Activated naive CD4-positive, alpha-beta T cell treated with anti-CD3 and anti-CD28 coated beads, Interleukin-2, amount 50 U/mL, for 24 hours (primary cell): Measurements from ENCODE around the gene RIPOR3.
"Not testable (repeated sequence)": the region's sequence is repeated elsewhere in the genome, so short reads cannot be mapped to it uniquely, and the experiment has no call there.

ENCODE experiments used
- H3K27ac Mint-ChIP-seq: one replicate; pipeline ENCODE4 v1.8.0; 2021; ENCODE audit warnings: mild to moderate bottlenecking, mixed read lengths
- H3K27me3 Mint-ChIP-seq: one replicate; pipeline ENCODE4 v1.8.0; 2021; ENCODE audit warnings: mixed read lengths
- H3K36me3 Mint-ChIP-seq: one replicate; pipeline ENCODE4 v1.8.0; 2021; ENCODE audit warnings: mixed read lengths
- H3K4me1 Mint-ChIP-seq: one replicate; pipeline ENCODE4 v1.8.0; 2021; ENCODE audit warnings: mixed read lengths
- H3K4me3 Mint-ChIP-seq: one replicate; pipeline ENCODE4 v1.8.0; 2021; ENCODE audit warnings: mild to moderate bottlenecking, mixed read lengths
- H3K9me3 Mint-ChIP-seq: one replicate; pipeline ENCODE4 v1.8.0; 2021; ENCODE audit warnings: mixed read lengths

RIPOR3 gene

DNA sequence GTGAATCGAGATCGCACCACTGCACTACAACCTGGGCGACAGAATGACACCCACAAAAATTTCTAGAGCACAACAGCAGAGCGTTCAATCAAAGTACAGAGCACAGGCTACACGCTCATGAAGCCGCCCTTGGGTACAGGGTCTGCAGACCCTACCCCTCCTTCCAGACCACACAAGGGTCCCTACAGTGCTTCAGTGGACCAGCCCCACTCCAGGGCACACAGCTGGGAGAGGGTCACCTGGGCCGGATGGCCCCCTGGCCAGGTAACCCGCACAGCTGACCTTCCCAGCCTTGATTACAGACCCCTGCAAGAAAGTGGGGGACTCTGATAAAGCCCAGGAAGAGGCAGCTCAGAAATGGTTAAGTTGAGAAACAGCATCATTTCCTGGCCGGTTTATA, 63.6 kb downstream of the RIPOR3 start:
- Mint-ChIP-seq H3K9me3 (no peaks in the 10 kb centered on the region), H3K4me3 (no peak overlapping the region), H3K27ac (no peak overlapping the region), H3K36me3 (no peaks in the 10 kb centered on the region), H3K4me1 (no peaks in the 10 kb centered on the region), H3K27me3 (no peaks in the 10 kb centered on the region)

DNA sequence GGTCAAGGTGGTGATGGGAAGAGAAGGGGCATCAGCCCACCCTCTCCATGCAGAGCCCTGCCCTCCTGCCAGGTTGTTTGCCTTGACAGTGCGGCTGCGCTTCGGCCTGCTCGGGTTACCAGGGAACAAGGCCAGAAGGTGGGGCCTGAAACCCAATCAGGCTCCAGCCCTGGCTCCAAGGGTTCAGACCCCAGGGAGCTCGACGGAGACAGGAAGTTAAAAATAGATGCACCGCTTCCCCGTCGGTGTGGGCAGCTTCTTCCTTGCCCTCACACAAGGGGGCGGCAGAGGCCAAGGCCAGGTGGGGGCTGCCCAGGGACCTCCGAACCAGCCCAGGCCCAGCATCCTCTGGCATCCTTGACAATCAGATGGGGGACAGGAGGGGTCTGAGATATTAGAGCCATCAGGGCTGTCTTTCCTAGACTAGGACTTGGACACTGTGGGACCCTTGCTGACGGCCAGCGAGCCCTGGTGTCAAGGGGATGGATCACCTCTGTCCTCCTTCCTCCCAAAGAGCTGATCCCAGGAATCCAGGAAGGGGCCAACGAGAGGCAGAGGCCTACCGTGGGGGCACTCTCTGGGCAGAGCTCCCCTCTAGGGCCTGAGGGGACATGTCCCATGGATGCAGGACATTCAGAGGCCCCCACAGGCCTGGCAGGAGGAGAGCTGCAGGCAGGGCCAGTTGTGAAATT, 65.2 kb downstream of the RIPOR3 start:
- Mint-ChIP-seq H3K9me3 (no peaks in the 10 kb centered on the region), H3K4me3 (no peak overlapping the region), H3K4me1 (no peaks in the 10 kb centered on the region), H3K27ac (no peak overlapping the region), H3K36me3 (no peaks in the 10 kb centered on the region), H3K27me3 (no peaks in the 10 kb centered on the region)

- H3K9me3 Mint-ChIP-seq, result no peaks in the 10 kb centered on the region
- no peak overlapping the region for H3K4me3 Mint-ChIP-seq
- no peaks in the 10 kb centered on the region for H3K4me1 Mint-ChIP-seq
- no peaks in the 10 kb centered on the region for H3K27me3 Mint-ChIP-seq
- no peaks in the 10 kb centered on the region for H3K36me3 Mint-ChIP-seq
- no peak overlapping the region for H3K27ac Mint-ChIP-seq
Observed at GRCh38 chr20:50624351-50625016, 66.9 kb downstream of the RIPOR3 start.

DNA sequence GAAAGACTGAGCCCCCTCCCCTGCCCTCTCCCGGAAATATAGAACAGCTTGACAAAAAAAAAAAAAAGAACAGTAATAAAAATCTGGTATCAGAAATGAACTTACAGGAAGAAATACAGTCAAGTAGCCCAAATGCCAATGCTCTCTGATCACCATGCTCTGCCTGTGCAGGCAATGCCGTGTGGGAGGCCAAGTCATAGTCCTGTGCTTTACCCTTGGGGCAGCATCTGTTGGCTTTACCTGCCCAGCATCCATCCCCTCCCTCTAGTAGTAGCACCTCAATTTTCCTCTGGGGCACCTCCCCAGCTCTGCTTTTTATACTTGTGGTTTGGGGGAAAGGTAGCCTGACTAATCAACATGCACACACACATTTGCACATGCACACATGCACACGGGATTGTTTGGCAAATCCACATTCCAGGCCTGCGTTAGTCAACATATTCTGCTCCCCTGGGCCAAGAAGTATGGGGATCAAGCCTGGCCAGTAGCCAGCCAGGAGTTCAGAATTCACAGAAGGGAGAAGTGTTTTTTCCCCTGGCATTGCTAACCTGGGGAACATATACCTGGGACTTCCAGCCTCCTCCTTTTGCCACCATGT, 70.2 kb downstream of the RIPOR3 start:
- Mint-ChIP-seq H3K4me3 (no peak overlapping the region), H3K36me3 (no peaks in the 10 kb centered on the region), H3K27me3 (no peaks in the 10 kb centered on the region), H3K9me3 (no peaks in the 10 kb centered on the region), H3K4me1 (no peaks in the 10 kb centered on the region), H3K27ac (no peak overlapping the region)

GRCh38 chr20:50620459-50620858, 70.9 kb downstream of the RIPOR3 start:
- not testable (repeated sequence) for H3K9me3 Mint-ChIP-seq, H3K4me1 Mint-ChIP-seq, H3K4me3 Mint-ChIP-seq, H3K27ac Mint-ChIP-seq, H3K27me3 Mint-ChIP-seq, H3K36me3 Mint-ChIP-seq

DNA sequence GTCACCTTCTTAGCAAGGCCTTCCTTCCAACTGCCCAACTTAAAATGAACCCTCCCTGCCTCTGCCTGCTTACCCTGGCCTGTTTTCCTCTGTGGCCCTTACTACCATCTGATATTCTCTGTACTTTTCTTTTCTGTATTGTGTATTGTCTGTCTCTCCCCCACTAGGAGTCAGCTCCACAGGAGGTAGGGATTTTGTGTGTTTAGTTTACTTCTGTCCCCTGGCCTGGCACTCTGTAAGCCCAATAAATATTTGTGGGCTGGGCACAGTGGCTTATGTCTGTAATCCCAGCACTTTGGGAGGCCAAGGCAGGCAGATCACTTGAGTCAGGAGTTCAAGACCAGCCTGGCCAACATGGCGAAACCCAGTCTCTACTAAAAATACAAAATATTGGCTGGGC, 72.8 kb downstream of the RIPOR3 start:
- Mint-ChIP-seq H3K27me3 (no peaks in the 10 kb centered on the region), H3K36me3 (no peaks in the 10 kb centered on the region), H3K4me3 (no peak overlapping the region), H3K27ac (no peak overlapping the region), H3K4me1 (no peaks in the 10 kb centered on the region), H3K9me3 (no peaks in the 10 kb centered on the region)

GRCh38 chr20:50617022-50617421, 74.3 kb downstream of the RIPOR3 start:
- Mint-ChIP-seq H3K4me3 (no peak overlapping the region), H3K27me3 (no peaks in the 10 kb centered on the region), H3K36me3 (no peaks in the 10 kb centered on the region), H3K9me3 (no peaks in the 10 kb centered on the region), H3K27ac (no peak overlapping the region), H3K4me1 (no peaks in the 10 kb centered on the region)

DNA sequence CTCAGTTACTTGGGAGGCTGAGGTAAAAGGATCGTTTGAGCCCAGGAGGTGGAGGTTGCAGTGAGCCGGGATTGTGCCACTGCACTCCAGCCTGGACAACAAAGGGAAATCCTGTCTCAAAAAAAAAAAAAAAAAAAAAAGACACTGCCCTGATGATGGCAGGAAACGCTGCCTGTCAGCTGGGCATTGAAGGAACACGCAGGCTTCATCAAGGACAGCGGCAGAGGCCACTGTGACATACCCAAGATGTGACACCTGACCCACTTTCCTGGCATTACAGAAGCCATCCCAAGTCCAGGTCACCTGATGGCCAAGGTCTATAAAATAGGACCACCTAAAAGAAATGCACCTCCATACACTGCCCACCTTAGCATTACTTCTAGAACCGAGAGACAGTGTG, 75.9 kb downstream of the RIPOR3 start:
- Mint-ChIP-seq H3K9me3 (no peaks in the 10 kb centered on the region), H3K4me3 (no peak overlapping the region), H3K27me3 (no peaks in the 10 kb centered on the region), H3K27ac (no peak overlapping the region), H3K36me3 (no peaks in the 10 kb centered on the region), H3K4me1 (no peaks in the 10 kb centered on the region)

- H3K4me1 Mint-ChIP-seq, result no peaks in the 10 kb centered on the region
- no peak overlapping the region for H3K27ac Mint-ChIP-seq
- no peaks in the 10 kb centered on the region for H3K27me3 Mint-ChIP-seq
- H3K9me3 Mint-ChIP-seq, result no peaks in the 10 kb centered on the region
- no peaks in the 10 kb centered on the region for H3K36me3 Mint-ChIP-seq
- no peak overlapping the region for H3K4me3 Mint-ChIP-seq
Observed at GRCh38 chr20:50613438-50614169, 77.7 kb downstream of the RIPOR3 start.

- Mint-ChIP-seq H3K27ac (no peak overlapping the region), H3K27me3 (no peaks in the 10 kb centered on the region), H3K4me3 (no peak overlapping the region), H3K4me1 (no peaks in the 10 kb centered on the region), H3K36me3 (no peaks in the 10 kb centered on the region), H3K9me3 (no peaks in the 10 kb centered on the region)
Observed at GRCh38 chr20:50611128-50611810, 80.1 kb downstream of the RIPOR3 start.

DNA sequence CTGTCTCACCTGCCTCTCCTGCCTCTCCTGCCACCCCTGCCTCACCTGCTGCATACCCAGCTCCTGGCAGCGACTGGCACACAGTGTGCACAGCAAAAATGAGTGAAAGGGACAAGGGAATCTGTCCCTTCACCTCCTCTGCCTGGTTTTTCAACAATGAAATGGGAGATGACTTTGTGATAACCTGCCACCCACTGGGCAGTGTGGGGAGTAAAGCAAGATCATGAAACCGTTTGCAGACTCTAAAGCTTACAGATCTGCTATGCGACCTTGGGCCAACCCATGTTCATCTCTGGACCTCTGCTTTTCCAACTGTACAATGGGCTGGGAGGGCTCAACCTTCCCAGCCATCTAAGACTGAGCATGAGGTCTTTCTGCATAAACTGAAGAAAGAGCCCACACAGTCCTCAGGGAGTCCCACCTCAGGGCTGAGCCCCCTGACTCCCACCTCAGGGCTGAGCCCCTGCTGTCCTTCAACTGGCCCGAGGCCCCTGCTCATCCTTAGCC, 81.1 kb downstream of the RIPOR3 start:
- Mint-ChIP-seq H3K4me1 (no peaks in the 10 kb centered on the region), H3K27ac (no peak overlapping the region), H3K9me3 (no peaks in the 10 kb centered on the region), H3K36me3 (no peaks in the 10 kb centered on the region), H3K27me3 (no peaks in the 10 kb centered on the region), H3K4me3 (no peak overlapping the region)

DNA sequence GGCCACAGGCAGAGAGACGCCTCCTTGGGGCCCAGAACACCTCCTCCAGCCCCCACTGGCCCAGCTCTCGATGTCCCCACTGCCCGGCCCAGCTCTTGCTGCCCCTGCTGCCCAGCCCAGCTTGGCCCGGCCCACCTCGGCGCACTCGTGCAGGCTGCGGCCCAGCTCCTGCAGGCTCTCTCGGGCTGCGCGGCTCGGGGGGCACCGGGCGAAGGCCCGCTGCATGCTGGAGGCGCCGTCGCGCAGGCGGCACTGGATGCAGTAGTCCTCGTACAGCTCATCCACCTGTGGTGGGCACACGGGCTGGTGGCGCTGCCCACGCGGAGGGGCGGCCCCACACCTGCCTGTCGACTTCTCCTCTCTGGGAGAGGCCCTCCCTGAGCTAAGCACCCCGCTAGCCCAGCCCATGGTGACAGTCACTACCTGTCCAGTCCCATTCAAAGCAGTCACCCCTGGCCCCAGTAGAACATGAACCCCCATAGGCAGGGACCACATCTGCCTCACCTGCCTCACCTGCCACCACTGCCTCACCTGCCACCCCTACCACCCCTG, 81.8 kb downstream of the RIPOR3 start:
- no peak overlapping the region for H3K4me3 Mint-ChIP-seq
- no peaks in the 10 kb centered on the region for H3K36me3 Mint-ChIP-seq
- H3K27me3 Mint-ChIP-seq, result no peaks in the 10 kb centered on the region
- H3K9me3 Mint-ChIP-seq, result no peaks in the 10 kb centered on the region
- no peaks in the 10 kb centered on the region for H3K4me1 Mint-ChIP-seq
- H3K27ac Mint-ChIP-seq, result no peak overlapping the region

GRCh38 chr20:50608750-50609104, 82.6 kb downstream of the RIPOR3 start:
- no peaks in the 10 kb centered on the region for H3K27me3 Mint-ChIP-seq
- no peaks in the 10 kb centered on the region for H3K36me3 Mint-ChIP-seq
- H3K27ac Mint-ChIP-seq, result no peak overlapping the region
- H3K4me1 Mint-ChIP-seq, result no peaks in the 10 kb centered on the region
- no peak overlapping the region for H3K4me3 Mint-ChIP-seq
- H3K9me3 Mint-ChIP-seq, result no peaks in the 10 kb centered on the region

DNA sequence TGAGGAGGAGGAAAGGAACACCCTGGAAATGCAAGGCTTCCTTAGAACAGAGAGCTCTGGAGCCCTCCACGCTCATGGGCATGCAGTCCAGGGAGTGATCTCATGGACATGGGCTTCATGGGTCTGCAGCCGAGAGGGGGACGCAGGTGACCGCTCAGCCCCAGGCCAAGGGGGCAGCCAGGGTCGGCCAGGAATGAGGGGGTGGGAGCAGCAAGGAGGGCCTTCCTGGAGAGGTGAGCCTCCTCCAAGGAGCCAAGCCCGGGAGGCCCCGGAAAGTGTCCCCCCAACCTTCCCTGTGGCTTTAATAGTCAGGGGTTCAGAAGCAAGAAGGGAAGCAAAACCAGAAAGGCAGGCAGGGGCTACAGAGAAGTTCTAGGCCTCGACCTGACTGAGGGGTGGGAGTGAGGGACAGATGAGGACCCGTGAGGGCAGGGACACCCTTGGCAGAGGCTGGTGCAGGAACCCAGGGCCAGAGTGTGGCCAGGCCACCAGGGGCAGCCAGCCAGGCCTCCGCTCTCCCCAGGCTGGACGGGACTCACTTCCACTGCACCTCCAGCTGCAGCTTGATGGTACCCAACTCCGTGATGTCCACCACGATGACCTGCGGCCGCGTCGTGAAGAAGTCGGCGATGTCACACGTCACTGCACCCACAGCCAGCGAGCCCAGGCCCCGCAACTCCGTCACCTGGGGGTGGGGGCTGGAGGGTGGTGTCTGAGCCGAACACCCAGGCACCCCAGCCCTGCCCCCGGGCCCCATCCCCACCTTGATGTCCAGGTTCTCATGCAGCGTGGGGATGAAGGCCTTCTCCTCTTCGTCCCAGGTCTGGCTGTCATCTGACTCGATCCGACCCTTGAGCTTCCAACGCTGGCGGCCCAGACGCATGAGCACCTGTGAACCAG, 83.2 kb downstream of the RIPOR3 start:
- no peaks in the 10 kb centered on the region for H3K9me3 Mint-ChIP-seq
- no peaks in the 10 kb centered on the region for H3K36me3 Mint-ChIP-seq
- H3K4me1 Mint-ChIP-seq, result no peaks in the 10 kb centered on the region
- no peak overlapping the region for H3K27ac Mint-ChIP-seq
- H3K4me3 Mint-ChIP-seq, result no peak overlapping the region
- H3K27me3 Mint-ChIP-seq, result no peaks in the 10 kb centered on the region
